GM12878 (cell line): ENCODE data around the gene PSMD13. TPM values are rescaled to one million over a fixed set of nuclear protein-coding genes. Genes with fewer than 3 reads are reported as not detected.

Experiments
- CTCF ChIP-seq, 3 experiments: IDR thresholded peaks in 2 of 3; conservative IDR thresholded peaks in 1 of 3; 2 replicates each; pipeline ENCODE4 v1.5.1; 2011; ENCODE audit warnings: low read depth in 3 of 3, low read length in 3 of 3, mild to moderate bottlenecking in 3 of 3, control low read depth in 2 of 3, moderate library complexity in 2 of 3, inconsistent platforms in 1 of 3, mixed read lengths in 1 of 3; ENCODE audit not compliant: control insufficient read depth in 2 of 3, insufficient read depth in 1 of 3; ENCODE audit errors: extremely low read depth in 1 of 3
- HDGF ChIP-seq: fragments of 450-650 bp; IDR thresholded peaks from 2 replicates; pipeline ENCODE4 v1.6.1; 2016; ENCODE audit warnings: antibody characterized with exemption
- LARP7 ChIP-seq: fragments of 450-650 bp; IDR thresholded peaks from 2 replicates; pipeline ENCODE4 v1.6.1; 2017; ENCODE audit warnings: mild to moderate bottlenecking
- NKRF ChIP-seq: fragments of 450-650 bp; conservative IDR thresholded peaks from 2 replicates; pipeline ENCODE4 v1.6.1; 2017; ENCODE audit warnings: mild to moderate bottlenecking, moderate library complexity
- PAX5 ChIP-seq: IDR thresholded peaks from 2 replicates; pipeline ENCODE4 v1.6.1; 2011; ENCODE audit warnings: low read depth, low read length, borderline replicate concordance
- SP1 ChIP-seq: IDR thresholded peaks from one replicate; pipeline ENCODE4 v1.6.1; 2011; ENCODE audit warnings: low read depth, low read length
- polyA plus RNA-seq, 11 experiments: library from polyadenylated mRNA; depleted of rRNA in 4 of 11; unstranded in 6 of 11; stranded (reverse) in 5 of 11; fragments of >200 nt; fragmentation: Nextera tagmentation in 4 of 11; fragmentation: Illumina TruSeq in 1 of 11; extraction: Ambion mirVana in 4 of 11; extraction: Trizol in 1 of 11; gene quantifications; 1 replicate in 1 of 11; 2 replicates in 10 of 11; pipeline versions ENCODE4 v1.2.1 to v1.2.3, GENCODE V29; 2011 to 2016; ENCODE audit warnings: inconsistent platforms in 2 of 11, missing spikeins in 2 of 11, low read depth in 1 of 11
- total RNA-seq, 4 experiments: library from RNA; depleted of rRNA in 3 of 4; stranded (reverse); fragments of >200 nt in 3 of 4; fragmentation: Illumina TruSeq in 1 of 4; extraction: Trizol in 1 of 4; gene quantifications; 2 replicates each; pipeline versions ENCODE4 v1.2.1 to v1.2.3, GENCODE V29; 2013 to 2021
- TF ChIP-seq, protein P1 (sequence below): fragments of 450-650 bp; IDR thresholded peaks from 2 replicates; pipeline ENCODE4 v1.6.1; 2017; ENCODE audit warnings: mild to moderate bottlenecking, moderate library complexity

The PSMD13 gene
- total and polyA plus RNA-seq, 10 of the 15 experiments (the other 5 are each of a cell fraction or from before 2014, with no cell fraction given): 141 to 303 (median 177) TPM

GRCh38 chr11:268716-269145 is 32.0 kb downstream of the PSMD13 start (continued):
- TF ChIP-seq CTCF (IDR thresholded peaks at IDR 0.05 in 2 of 3, conservative IDR thresholded peaks at IDR 0.05 in 1 of 3; ENCODE audit: control insufficient read depth in 2 of 3, extremely low read depth in 1 of 3, insufficient read depth in 1 of 3, low read depth in 3 of 3, low read length in 3 of 3): peak in 1 of 3 experiments; percentile 14; a peak in 1 of 6 replicates
- 0 out of 2 replicates have a peak, but pooled peaks have one; percentile 47 for TF ChIP-seq PAX5
- peak; percentile 59 for TF ChIP-seq NKRF
- 0 out of 2 replicates have a peak, but pooled peaks have one; percentile 40 for TF ChIP-seq HDGF
- peak; percentile 40 for TF ChIP-seq SP1
- TF ChIP-seq, protein P1, sequence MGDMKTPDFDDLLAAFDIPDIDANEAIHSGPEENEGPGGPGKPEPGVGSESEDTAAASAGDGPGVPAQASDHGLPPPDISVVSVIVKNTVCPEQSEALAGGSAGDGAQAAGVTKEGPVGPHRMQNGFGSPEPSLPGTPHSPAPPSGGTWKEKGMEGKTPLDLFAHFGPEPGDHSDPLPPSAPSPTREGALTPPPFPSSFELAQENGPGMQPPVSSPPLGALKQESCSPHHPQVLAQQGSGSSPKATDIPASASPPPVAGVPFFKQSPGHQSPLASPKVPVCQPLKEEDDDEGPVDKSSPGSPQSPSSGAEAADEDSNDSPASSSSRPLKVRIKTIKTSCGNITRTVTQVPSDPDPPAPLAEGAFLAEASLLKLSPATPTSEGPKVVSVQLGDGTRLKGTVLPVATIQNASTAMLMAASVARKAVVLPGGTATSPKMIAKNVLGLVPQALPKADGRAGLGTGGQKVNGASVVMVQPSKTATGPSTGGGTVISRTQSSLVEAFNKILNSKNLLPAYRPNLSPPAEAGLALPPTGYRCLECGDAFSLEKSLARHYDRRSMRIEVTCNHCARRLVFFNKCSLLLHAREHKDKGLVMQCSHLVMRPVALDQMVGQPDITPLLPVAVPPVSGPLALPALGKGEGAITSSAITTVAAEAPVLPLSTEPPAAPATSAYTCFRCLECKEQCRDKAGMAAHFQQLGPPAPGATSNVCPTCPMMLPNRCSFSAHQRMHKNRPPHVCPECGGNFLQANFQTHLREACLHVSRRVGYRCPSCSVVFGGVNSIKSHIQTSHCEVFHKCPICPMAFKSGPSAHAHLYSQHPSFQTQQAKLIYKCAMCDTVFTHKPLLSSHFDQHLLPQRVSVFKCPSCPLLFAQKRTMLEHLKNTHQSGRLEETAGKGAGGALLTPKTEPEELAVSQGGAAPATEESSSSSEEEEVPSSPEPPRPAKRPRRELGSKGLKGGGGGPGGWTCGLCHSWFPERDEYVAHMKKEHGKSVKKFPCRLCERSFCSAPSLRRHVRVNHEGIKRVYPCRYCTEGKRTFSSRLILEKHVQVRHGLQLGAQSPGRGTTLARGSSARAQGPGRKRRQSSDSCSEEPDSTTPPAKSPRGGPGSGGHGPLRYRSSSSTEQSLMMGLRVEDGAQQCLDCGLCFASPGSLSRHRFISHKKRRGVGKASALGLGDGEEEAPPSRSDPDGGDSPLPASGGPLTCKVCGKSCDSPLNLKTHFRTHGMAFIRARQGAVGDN: peak; percentile 14; the same call in 1 of the 2 replicates
- 0 out of 2 replicates have a peak, but pooled peaks have one; percentile 29 for TF ChIP-seq LARP7
